HG03354 (cell line): ENCODE measurements around the gene TMEM164.
"Not testable (repeated sequence)": the region's sequence is repeated elsewhere in the genome, so short reads cannot be mapped to it uniquely, and the experiment has no call there.

Experiments used
- ATAC-seq: cut with Tn5 transposase; IDR thresholded peaks from one replicate; pipeline ENCODE4 v1.9.1; 2021; ENCODE audit warnings: mild to moderate bottlenecking; ENCODE audit not compliant: unreplicated experiment, poor library complexity, severe bottlenecking

The TMEM164 gene

GRCh38 chrX:110002300-110003166, at the start of gene TMEM164:
TMEM164 (plus strand) TSS chrX:110003114; CDS start chrX:110003775, 661 bp downstream.
- ATAC-seq: peak; percentile 78

- ATAC-seq: no peak
Measured at GRCh38 chrX:109954333-109954732, 48.6 kb upstream of the TMEM164 start.

DNA sequence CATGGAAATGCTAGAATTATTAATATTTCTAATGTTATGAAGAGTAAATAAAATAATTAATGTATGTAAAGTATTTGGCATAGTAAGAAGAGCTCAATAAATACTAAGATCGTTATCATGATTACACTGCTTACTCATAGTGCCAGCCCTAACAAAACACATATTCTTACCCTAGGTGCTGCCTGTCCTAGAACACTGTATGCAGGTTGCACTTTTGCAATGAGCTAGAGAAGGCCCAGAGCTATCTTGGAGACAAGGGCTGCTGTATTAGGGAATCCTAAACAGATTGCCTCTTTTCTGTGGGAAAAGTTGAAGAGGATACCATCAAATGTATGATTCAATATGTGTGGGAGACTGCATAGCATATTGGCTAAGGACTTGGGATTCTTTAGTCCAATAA, 48.0 kb upstream of the TMEM164 start:
- no peak for ATAC-seq

- no peak for ATAC-seq
Measured at GRCh38 chrX:109958266-109958665, 44.6 kb upstream of the TMEM164 start.

GRCh38 chrX:109959356-109959871, 43.5 kb upstream of the TMEM164 start:
- ATAC-seq: no peak

- ATAC-seq: no peak
Measured at GRCh38 chrX:109964390-109964789, 38.5 kb upstream of the TMEM164 start.

DNA sequence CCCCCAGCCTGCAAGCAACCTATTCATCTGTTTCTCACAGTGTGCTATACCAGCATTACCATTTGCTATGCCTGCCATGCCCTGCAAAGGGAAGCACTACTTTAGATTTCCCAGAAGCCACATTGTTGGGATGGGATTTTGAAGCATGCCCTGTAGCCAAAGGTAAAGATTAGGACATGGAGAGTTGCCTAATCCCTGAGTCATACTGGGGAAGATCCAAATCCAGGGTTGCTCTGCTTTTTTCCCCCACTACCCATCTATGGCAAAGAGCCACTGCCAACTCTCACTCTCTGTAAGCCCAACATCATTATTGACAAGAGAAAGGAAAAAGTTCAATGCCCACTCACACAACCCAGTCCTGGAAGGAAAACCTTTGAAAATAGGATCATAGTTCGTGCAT, 36.7 kb upstream of the TMEM164 start:
- ATAC-seq: no peak

- no peak for ATAC-seq
Measured at GRCh38 chrX:109967156-109967555, 35.8 kb upstream of the TMEM164 start.

- ATAC-seq: not testable (repeated sequence)
Measured at GRCh38 chrX:109970841-109971240, 32.1 kb upstream of the TMEM164 start.

DNA sequence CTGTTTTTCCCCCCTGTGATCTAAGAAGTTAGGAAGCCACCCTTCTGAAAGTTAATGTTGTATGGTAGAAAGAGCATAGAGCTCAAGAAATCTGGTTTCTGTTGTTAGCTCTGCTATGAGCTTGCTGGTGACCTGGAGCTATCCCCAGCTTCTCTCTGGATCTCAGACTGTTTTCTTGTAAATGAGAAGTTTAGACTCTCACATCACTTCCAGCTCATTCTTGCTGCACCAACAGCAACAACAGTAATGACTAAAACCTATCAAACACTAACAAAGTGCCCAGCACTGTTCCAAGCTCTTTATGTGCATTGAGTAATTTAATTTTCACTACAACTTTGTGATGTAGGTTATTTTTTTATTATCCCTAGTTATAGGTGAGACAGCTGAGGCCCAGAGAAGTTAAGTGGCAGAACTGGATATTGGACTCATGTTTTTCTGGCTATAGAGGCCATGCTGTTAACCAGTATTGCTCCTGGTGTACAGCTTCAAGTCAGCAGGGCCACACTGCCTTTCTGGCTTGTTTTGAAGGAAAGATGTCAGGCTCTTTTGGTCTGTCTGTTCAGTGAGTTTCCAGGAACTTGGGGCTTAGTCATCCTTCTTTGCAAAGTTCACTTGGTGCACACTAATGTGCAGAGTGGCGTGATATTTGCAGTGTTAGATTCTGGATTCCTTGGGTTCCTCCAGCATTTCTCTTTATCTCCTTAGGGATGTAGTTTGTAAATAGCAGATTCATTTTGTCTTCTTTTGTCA, 27.8 kb upstream of the TMEM164 start:
- no peak for ATAC-seq

GRCh38 chrX:109985210-109985609, 17.7 kb upstream of the TMEM164 start:
- ATAC-seq: not testable (repeated sequence)

GRCh38 chrX:109987884-109988283, 15.0 kb upstream of the TMEM164 start:
- ATAC-seq: no peak

- no peak for ATAC-seq
Measured at GRCh38 chrX:109990582-109991276, 12.2 kb upstream of the TMEM164 start.

GRCh38 chrX:109992203-109992602, 10.7 kb upstream of the TMEM164 start:
- ATAC-seq: no peak

- ATAC-seq: no peak
Measured at GRCh38 chrX:109995155-109995554, 7.8 kb upstream of the TMEM164 start.

DNA sequence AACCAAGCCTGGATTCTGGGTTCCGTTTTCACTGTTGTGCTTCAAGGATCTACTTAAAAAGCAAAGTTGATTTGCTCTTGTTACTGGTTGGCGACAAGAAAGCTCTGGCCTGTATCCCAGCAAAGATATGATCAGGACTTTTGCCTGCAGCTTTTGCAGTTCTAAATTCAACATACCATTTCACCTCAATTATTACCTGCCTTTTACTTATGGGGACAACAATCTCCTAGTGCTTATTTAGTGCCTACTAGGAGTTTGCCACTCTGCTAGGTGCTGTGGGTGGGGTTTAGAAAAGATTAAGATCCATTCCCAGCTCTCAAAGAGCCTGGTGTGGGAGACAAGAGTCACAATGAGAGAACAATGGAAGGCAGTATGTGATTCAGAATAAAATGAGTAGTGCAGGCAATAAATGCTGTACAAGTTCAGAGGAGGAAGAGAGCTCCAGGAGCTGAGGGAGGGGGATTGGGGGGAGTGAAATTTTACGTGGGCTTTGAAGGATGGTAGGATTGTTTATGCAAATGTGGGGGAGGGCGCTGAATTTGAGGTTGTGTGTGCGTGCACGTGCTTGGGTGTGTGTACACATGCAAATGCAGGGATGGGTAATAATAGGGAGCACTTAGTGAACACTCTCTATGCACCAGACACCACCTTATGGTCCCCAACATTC, 5.0 kb upstream of the TMEM164 start:
- no peak for ATAC-seq

- ATAC-seq: no peak
Measured at GRCh38 chrX:110000000-110000399, 2.9 kb upstream of the TMEM164 start.

DNA sequence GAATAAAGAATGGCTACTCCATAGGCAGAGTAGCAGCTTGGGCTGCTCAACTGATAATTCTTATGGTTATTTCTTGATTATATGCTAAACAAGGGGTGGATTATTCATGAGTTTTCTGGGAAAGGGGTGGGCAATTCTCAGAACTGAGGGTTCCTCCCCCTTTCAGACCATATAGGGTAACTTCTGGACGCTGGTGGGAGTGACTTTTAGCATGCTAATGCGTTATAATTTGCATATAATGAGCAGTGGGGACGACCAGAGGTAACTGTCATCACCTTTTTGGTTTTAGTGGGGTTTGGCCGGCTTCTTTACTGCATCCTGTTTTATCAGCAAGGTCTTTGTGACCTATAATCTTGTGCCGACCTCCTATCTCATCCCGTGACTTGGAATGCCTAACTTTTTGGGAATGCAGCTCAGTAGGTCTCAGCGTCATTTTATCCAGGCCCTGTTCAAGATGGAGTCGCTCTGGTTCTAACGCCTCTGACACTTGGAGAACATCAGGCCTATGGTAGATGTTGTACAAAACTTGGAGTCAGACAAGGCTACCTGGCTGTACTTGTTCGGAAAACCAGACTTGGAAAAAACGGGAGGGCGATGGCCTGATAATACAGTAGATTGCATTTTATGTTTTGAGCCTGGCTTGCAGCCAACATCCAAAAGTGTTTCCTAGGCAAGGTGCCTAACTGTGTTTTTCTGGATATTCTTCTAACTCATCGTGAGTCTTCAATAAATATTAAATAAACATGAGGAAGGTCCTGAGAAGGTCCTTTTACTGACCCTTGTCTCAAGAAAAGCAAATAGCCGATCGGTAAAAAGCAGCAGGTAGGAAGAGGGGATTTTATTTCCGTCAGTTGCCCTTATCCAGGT, 1.8 kb upstream of the TMEM164 start:
- ATAC-seq: no peak
